Embryonic facial prominence (tissue), 1 donor: ENCODE data around the gene FBLN2.

Experiments
- DNase-seq: peaks from one replicate; pipeline ENCODE4 v3.0.0-alpha.2; 2016; ENCODE audit errors: extremely low spot score

The FBLN2 gene

GRCh38 chr3:13600950-13601691, 52.2 kb downstream of the FBLN2 start:
- DNase-seq: peak; percentile 56

GRCh38 chr3:13601692-13602080, 52.8 kb downstream of the FBLN2 start:
- DNase-seq: no peak

DNA sequence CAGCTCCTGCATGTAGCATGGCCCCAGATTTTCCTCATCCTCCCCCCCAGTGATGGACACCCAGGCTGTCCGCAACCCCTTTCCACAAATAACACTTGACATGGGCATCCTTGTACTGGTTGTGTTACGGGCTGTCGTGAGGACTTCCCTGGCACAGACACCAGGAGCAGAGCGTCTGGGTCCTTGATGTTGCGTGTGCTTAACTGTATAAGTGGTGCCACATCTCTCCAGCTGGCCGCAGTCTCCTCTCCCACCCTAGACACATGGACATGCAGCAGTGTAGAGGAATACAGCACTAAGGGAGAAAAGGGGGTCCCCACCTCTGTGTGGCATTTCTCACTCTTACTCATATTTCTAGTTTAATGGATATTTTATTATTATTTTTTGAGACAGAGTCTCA, 56.6 kb downstream of the FBLN2 start:
- DNase-seq: no peak

DNA sequence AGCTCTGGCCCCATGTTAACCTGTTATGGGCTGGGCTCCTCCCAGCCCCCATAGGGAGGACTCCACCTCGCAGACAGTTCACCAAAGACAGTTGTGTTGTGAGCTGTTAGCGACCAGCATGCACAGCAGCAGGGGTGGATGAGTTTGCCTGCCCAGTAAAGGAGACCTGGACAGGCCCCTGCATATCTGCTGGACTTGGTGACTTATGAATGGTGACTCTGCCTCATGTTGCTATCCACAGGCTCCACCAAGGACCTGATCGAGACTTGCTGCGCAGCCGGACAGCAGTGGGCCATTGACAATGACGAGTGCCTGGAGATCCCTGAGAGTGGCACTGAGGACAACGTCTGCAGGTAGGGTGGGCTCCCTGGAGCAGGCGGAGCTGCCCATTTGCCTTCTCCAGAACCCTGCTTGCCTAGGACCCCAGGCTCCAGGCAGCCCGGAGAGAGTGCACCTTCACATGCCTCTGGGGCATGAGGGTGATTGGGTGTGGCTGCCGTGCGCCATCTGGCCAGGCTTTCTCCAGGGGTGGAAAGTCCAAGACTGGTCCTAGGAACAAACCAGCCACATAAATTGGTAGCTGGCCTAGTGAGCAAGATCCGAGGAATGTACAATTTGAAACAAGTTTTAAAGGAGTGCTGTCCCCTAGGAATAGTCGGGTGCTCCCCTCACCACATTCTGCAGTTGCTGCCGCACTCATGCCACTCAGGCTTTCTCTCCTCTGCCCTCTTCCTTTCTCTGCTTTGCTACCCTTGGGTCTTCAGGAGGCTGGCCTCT, 59.1 kb downstream of the FBLN2 start:
- DNase-seq: no peak

GRCh38 chr3:13608969-13609725, 60.2 kb downstream of the FBLN2 start:
- DNase-seq: no peak

DNA sequence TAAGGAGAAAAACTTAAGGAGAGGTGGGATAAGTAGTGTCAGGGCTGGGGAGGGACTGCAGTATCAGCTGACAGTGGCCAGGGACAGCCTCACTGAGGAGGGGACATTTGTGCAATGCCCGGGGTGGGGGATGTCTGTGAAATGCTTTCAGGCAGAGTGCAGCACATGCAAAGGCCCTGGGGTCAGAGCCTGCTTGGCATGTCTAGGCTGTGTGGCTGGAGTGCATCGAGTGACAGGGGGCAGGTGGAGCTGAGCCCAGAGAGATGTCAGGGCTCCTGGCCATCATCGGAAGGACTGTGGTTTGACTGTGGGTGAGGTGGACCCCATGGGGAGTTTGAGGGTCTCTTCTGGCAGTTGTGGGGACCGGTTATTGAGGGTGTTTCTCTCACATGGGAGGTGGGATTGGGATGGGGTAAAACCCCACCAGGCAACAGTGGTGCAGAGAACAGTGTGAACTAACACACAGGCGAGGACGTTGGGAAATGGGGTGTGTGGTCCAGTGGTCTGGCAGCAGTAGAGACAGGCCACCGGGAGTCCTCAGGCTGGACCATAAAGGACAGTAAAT, 61.2 kb downstream of the FBLN2 start:
- no peak for DNase-seq

DNA sequence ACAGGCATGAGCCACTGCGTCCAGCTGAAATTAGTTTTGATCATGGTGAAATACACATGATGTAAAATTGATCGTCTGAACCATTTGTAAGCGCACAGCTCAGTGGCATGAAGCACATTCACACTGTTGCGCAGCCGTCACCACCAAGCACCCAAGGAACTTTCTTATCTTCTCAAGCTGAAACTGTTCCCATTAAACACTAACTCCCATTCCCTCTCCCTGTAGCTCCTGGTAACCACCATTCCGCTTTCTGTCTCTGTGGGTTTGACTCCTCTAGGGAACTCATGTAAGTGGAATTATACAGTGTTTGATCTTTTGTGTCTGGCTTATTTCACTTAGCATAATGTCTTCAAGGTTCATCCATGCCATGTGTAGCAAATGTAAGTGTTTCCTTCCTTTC, 62.3 kb downstream of the FBLN2 start:
- DNase-seq: no peak

- DNase-seq: no peak
These were observed 63.9 kb downstream of the FBLN2 start for GRCh38 chr3:13612829-13613228.

- DNase-seq: no peak
These were observed 64.6 kb downstream of the FBLN2 start for GRCh38 chr3:13613343-13614190.

GRCh38 chr3:13614607-13615006, 65.7 kb downstream of the FBLN2 start:
- DNase-seq: no peak

- DNase-seq: no peak
These were observed 66.1 kb downstream of the FBLN2 start for GRCh38 chr3:13615019-13615528.

DNA sequence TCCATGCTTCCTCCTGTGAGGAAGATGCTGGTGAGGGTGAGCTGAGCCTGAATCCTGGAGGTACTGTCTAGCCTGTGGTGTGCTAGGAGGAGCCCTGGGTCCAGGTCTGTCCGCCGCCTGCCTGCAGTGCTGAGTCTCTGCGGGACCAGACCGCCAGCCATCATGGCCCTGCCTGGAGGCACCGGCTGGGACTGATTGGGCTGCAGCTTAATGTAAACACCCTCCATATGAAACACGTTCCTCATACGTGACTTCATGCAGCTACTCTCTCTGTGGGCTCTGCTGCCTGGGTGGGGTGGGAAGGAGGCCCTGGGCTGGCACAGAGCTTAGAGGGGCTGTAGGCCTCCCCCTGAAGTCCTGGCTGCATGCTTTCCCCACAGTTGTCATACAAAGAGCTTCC, 67.4 kb downstream of the FBLN2 start:
- DNase-seq: no peak

DNA sequence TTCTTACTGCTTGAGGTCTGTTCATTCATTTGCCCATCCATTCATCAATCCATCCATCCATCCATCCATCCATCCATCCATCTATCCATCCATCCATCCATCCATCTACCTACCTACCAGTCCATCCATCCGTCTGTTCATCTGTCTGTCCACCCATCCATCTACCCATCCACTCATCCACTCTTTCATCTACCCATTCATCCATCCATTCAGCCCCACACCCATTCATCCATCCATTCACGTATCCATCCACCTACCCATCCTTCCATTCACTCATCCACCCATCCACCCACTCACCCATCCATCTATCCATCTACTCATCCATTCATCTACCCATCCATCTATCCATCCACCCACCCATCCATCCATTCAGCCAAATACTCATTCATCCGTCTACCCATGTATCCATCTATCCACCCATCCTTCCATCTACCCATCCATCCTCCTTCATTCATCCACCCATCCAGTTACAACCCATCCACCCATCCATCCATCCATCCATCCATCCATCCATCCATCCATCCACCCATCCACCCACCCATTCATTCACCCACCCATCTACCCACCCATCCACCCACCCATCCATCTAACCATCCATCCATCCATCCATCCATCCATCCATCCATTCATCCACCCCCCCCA, 68.3 kb downstream of the FBLN2 start:
- DNase-seq: no peak

DNA sequence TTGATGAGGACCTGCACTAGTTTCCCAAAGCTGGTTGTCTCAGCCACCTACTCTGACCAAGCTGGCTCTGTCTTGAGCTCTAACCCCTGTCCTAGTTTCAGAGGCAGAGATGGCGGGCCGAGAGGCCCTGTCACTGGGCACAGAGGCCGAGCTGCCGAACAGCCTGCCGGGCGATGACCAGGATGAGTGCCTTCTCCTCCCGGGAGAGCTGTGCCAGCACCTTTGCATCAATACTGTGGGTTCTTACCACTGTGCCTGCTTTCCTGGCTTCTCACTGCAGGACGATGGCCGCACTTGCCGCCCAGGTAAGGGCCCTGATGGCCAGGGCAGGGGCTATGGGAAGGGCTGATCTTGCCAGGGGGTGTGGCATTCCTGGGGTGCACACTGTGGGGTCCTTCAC, 69.1 kb downstream of the FBLN2 start:
- DNase-seq: no peak

DNA sequence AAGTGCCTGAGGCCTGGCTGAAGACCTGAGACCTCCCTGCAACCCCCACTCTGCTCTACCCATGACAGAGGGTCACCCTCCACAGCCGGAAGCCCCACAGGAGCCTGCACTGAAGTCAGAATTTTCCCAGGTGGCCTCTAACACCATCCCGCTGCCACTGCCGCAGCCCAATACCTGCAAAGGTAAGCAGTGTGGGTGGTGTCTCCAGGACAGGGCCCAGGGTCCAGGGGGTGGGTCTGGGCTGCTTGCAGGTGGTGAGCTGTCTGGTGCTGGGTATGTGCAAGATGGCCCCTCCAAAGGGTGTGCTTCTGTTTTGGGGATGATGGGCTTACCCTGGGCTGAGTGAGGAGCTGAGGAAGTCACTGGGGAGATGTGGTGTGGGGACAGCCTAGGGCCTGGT, 69.9 kb downstream of the FBLN2 start:
- no peak for DNase-seq

- no peak for DNase-seq
These were observed 70.8 kb downstream of the FBLN2 start for GRCh38 chr3:13619661-13620230.

DNA sequence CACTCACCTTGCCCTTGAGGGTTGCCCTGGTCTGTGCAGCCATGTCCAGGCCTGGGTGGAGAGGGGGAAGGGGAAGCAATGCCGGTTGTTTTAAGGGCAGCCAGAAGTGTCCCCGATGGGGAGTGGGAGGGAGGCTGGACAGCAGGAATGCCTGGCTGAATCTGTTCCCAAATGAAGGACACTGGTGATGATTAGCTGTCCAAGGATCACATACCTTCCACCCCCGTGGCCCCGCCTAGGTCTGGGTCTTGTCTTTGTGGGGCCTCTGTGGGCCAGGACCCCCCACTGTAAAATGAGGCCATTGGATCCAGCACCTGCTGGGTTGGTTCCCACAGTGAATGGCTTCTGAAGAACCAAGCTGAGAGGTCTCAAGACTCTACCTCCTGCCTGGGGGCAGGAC, 71.4 kb downstream of the FBLN2 start:
- DNase-seq: no peak

GRCh38 chr3:13620776-13621365, 71.9 kb downstream of the FBLN2 start:
- no peak for DNase-seq

DNA sequence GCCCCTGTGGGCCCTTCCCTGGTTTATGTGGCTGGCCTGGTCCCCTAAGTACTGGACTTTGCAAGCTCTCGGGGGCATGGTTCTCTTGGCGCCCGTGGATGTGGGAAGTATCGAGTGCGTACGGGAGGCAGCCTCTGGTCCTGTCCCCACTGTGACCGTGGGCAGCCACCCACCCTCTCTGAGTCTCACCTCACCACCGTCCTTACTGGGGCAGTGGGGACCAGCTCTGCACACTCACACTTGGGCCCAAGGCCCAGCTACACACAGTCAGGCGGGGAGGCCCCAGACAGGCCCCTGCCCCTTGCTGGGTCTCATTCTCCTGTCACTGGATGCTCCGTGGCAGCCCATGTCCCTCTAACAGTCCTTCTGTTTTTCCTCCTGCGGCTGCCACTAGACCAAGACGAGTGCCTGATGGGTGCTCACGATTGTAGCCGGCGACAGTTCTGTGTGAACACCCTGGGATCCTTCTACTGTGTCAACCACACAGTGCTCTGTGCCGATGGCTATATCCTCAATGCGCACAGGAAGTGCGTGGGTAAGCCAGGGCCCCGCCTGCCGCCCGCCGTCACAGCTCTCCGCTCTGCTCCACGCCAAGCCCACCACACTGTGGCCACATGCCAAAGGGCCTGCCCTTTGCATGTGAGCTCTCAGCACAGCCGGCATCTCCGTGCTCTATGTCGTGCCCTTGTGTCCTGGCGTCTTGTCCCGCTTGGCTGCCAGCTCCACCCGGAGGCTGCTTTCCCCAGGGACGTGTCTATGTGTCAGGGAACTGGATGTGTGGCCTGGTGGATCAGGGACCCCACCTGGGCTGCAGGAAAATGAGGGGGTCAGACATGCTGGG, 72.7 kb downstream of the FBLN2 start:
- DNase-seq: no peak
